DMS153 treated with DMSO at 0.1 percent for 48 hours (cell line): ENCODE data around the gene ITGA8.

Experiments used
- DNase-seq: peaks from one replicate; lab custom pipeline; 2025; ENCODE audit not compliant: unreplicated experiment; lab: John Stamatoyannopoulos, UW

The ITGA8 gene

GRCh38 chr10:15737656-15738055 is 17.9 kb upstream of the ITGA8 start:
- DNase-seq = no peak

DNA sequence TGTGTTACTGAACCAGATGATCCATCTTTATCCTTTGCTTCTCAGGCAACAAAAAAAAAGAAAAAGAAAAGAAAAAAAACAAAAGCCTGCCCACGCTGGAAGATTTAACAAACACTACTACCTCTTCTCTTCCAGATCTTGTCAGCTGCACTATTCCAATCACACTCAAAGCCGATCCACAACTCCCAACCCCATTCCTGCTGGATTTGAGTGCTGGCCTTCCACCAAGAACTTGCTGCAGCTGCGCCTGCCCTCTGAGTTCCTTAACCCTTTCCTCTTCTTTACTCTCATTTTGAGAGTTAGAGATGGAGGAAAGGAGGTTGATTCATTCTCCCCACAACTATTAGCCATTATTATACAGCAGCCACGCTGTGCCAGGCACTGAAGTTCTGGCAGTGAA is 16.0 kb upstream of the ITGA8 start:
- DNase-seq = no peak

DNA sequence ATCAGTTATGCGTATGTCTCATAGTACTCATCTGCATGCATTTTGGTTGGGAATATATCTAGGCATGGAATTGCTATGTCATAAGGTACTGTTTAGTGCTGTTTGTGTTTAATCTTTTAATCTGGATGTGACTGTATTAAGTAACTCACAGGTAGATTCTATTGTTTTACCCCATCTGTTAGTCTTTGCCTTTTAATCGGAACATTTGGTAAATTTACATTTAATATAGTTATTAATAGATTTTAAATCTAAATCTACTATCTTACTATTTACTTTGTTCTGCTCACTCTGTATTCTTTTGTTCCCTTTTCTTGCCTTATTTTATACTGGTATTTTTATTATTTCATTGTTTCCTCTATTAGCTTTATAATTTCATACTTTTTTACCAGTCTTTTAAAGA is 10.6 kb upstream of the ITGA8 start:
- DNase-seq = no peak

DNA sequence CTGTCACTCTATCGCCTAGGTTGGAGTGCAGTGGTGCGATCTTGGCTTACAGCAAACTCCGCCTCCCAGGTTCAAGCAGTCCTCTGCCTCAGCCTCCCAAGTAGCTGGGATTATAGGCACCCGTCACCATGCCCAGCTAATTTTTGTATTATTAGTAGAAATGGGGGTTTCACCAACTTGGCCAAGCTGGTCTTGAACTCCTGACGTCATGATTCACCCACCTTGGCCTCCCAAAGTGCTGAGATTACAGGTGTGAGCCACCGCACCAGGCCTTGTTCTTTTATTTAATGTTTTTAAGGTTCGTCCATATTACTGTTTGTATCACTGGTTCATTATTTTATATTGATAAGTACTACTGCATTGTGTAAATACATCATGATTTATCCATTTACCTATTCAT is 10.2 kb upstream of the ITGA8 start:
- no peak for DNase-seq

DNA sequence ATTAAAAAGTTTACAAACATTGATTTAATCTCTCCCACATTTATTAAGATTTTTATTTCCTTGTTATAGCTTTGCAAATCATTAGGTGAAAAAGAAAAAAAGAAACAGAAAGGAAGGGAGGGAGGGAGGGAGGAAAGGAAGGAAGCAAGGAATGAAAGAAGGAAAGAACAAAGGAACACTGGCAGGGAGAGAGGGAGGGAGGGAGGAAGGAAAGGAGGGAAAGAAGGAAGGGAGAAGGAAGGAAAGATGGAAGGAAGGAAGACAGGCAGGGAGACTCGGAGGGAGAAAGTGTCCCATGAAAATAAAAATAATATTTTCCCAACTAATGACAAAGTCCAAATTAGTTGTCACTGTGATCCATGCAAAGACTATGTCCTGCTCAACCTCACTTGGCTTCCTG is 6.3 kb upstream of the ITGA8 start:
- no peak for DNase-seq

GRCh38 chr10:15725603-15726002 is 5.9 kb upstream of the ITGA8 start:
- DNase-seq = no peak

- no peak for DNase-seq
These were observed 5.0 kb upstream of the ITGA8 start for GRCh38 chr10:15724683-15725082.

DNA sequence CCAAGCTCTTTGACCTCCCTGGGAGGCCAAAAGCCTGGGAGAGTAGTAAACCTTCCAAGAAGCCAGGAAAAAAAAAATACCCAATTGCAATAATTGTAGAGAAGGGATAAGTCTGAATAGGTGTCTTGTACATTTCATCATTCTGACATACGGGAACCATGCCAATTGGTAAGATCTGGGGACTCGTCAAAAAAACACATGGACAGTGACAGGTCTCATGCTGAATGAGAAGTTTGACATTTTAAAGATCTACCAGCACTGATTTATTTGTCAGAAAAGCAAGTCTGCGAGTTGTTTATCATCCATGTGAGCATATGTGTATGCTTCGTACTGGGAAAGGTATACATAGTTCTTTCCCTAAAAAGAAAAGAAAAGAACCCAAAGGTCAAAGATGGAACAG is 4.1 kb upstream of the ITGA8 start:
- DNase-seq = no peak

DNA sequence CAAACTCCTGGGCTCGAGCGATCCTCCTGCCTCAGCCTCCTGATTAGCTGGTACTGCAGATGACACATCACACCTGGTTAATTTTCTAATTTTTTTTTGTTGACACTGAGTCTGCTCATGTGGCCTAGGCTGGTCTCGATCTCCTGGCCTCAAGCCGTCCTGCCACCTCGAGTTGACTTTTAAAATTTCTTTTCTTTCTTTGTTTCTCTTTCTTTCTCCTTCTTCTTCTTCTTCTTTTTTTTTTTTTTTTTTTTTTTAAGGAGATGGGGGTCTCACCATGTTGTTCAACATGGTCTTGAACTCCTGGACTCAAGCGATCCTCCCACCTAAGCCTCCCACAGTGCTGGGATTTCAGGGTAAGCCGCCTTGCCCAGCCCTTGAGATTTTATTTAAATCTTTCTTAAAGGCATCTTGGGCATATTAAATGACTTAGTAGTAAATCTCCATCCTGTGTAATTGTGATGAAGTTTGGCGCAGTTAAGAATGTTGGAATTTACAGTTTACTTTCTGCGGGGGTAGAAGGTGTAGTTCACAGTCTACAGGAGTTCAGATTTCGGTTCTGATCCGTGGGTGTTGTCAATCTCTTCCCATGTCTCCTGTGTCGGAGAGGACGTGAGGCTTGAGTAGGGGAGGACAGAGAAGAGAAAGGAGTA is 1.0 kb upstream of the ITGA8 start:
- no peak for DNase-seq

DNA sequence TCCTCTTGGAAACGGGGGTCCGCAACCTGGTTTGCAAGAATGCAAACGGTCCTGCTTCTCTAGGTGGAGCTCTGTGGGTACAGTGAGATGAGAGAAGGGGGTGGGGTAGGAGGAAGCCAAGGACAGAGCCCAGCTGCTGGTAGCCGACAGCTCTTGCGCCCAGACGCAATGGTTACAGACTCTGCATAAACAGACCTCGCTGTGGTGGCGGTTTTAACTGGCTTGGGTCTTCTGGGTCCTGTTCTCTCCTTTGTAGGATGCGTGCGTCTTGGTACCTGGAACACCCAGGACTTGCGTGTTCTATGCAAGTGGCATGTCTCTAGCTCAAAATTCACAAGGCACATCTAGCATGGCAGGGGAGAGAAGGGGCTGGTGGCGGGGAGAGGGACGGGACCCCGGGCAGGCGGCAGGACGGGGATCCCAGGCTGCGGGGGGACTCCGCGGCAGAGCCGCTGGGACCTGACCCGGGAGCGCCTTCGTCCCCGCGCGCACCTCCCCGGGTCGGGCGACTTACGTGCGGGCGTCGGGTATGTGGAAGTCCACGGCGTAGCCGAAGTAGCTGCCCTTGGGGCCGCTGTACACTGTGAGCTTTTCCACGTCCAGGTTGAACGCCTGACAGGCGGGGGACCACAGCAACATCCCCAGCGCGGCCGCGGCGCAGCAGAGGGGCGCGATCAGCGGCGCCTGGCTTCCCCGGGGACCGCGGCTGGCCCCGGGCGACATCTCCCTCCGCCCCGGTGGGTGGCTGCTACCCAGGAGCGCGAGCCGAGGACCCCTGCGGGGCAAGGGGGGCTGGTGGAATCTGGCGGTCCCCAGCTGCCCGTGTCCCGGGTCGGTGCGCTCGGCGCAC is 448 bp downstream of the ITGA8 start:
- DNase-seq = no peak

DNA sequence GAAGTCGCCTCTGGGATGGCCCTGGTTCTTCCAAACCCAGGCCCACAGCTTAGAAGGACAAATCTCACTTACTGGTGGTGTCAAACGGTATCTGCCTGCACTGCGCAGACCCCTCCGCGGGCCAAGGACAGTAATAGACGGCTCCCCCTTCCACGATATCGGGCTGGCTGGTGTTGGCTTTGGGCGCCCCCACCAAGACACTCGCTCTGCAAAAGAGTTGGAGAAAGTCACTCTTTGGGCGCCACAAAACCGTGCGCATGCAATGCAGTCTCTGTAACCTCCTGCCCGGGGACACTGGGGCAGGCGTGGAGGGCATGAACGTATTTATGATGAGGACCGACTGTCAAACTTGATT is 1.1 kb downstream of the ITGA8 start:
- DNase-seq = no peak

DNA sequence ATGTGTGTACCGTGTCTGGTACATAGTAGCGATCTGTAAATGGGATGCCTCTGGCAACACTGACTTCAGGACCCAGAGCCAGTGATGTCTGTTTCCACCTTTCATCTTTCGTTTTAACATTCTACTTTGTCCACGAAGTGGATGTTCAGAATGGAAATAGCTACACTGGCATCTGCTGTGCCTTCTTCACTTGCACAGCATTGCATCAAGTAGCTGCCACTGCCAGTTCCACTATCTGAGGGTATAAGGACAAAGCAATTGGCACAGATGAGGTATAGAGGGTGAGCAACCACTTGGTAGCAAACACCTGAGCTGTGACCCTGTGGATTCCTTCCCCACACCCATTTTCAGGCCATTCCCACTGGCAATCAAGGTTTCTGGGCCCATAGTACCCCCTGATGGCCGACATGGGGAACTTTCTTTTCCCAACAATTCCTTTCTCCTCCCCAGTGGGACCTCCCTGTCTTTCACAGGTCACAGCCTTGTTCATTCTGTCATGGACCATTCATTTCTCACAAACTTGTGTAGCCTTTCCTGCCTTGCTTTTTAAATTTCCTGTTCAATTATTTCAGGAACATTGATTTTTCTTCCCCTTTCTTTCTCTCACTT is 4.0 kb downstream of the ITGA8 start:
- DNase-seq = no peak

- no peak for DNase-seq
These were observed 4.9 kb downstream of the ITGA8 start for GRCh38 chr10:15714847-15715246.

DNA sequence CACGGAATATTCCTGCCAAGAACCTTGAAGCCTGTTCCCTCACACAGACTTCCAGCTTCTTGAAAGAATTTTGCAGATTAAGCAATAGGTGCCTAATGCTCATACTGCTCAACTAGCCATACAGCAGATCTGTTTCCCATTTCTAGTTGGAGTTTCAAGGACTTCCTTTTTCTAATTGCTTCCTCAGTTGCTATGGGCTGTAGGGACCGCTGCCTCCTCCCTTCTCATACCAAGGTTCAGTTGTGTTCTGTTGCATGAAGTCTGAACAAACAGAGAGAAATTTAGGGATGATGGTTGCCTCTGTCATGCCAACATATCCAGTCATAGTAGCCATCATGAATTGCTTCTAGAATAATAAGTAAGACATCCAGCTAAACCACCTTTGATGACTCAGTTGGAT is 6.8 kb downstream of the ITGA8 start:
- DNase-seq = no peak

DNA sequence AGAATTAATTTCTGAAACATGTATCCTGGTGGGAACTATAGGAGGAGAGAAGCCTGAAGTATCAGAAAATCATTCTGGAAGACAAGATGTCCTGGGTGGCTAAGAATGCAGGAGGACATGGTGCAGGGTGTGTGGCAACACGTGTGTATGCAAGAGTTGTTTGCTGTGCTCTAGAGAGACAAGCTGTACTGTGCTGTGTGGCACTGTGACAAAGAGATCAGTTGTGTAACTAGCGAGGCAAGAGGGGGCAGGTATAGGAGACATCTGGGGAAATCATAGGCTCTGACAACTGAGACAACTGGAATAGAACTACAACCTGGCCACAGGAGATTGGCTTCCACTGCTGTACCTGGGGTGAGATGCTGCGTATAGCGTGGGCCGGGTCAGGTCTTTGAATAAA is 9.3 kb downstream of the ITGA8 start:
- no peak for DNase-seq

- no peak for DNase-seq
These were observed 14.4 kb downstream of the ITGA8 start for GRCh38 chr10:15705298-15705697.

- DNase-seq = no peak
These were observed 15.1 kb downstream of the ITGA8 start for GRCh38 chr10:15704581-15704968.

GRCh38 chr10:15703944-15704580 is 15.7 kb downstream of the ITGA8 start:
- DNase-seq = no peak

DNA sequence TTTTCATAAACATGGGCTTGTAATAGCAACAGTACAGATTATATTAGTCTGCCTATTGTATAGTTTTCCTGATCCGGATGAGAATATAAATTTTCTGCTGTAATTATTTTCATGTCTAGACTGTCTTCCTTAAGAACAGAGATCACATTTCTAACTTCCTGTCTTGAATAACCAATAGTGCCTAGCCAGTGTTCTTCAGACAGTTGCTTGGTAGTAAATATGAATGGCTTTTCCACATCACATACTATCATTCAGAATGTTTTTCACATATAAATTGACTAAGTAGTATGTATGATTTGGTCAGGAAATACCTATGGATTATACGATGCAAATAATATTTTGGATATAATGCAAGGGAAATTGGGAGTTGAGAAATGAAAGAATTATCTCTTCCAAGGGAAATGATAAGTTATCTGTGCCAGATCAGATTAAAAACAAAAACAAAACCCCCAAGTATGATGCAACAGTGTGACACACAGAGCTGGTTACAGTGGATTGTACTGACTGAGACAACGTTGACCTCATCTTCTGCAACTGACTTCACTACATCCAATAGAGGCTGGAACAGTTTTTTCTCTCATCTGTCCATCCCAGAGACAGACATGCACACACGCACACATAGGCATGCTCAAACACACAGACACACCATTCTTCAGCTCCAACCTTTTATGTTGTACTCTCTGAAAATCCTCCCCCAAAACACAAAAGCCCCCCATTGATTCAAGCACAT is 16.4 kb downstream of the ITGA8 start:
- no peak for DNase-seq

DNA sequence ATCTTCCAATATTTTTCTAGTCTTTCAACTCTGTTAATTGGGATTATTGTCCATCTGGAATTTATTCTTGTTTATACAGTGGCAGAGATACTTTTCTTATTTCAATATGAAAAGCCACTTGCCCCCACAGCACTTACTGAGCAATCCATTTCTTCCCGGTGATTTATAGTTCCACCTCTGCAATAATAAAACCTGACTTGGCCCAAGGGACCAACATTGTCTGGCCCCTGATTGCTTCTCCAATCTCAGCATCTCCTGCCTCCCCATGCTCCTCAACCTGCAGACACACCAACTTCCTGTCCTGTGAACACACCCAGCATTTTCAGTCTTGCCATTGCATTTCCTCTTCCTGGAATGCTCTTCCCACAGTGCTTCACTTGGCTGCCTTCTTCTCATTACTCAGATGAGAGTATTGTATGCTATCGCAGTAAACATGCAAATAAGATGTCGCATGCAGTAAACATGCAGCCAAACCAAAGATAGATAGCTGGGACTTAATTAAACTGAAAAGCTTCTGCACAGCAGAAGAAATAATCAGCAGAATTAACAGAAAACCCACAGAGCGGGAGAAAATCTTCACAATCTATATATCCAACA is 19.5 kb downstream of the ITGA8 start:
- DNase-seq = no peak

GRCh38 chr10:15695852-15696251 is 23.9 kb downstream of the ITGA8 start:
- no peak for DNase-seq
